Upper lobe of right lung (tissue), 1 donor: ENCODE data around the gene DIS3L2. TPM values are rescaled to one million over a fixed set of nuclear protein-coding genes. Genes with fewer than 3 reads are reported as not detected.

ENCODE experiments used
- ATAC-seq: fragments of 200-7000 bp; cut with Tn5 transposase; one replicate; pipeline ENCODE4 v1.9.1; 2020; ENCODE audit warnings: mild to moderate bottlenecking, moderate library complexity
- DNase-seq: peaks from one replicate; pipeline ENCODE4 v3.0.0-alpha.2; 2020
- H3K27ac ChIP-seq: fragments of 200-600 bp; one replicate; pipeline ENCODE4 v1.8.0; 2022
- H3K27me3 ChIP-seq: fragments of 200-600 bp; one replicate; pipeline ENCODE4 v1.8.0; 2022; ENCODE audit warnings: mild to moderate bottlenecking
- H3K36me3 ChIP-seq: fragments of 200-600 bp; one replicate; pipeline ENCODE4 v1.8.0; 2022
- H3K4me1 ChIP-seq: fragments of 200-600 bp; one replicate; pipeline ENCODE4 v1.8.0; 2022
- H3K4me3 ChIP-seq: fragments of 200-600 bp; one replicate; pipeline ENCODE4 v1.8.0; 2022; ENCODE audit warnings: mild to moderate bottlenecking
- H3K9me3 ChIP-seq: fragments of 200-600 bp; one replicate; pipeline ENCODE4 v1.8.0; 2022
- intact Hi-C: fragments of 100-400 bp; cut with DNase I; formaldehyde crosslinking; loops from one replicate; pipeline ENCODE4 v1.11.0; 2022
- total RNA-seq: library from RNA; stranded (reverse); fragmentation: NEBNext Ultra II Directional; extraction: Animal tissue kit (Norgen Biotek cat#: 25700); gene quantifications from one replicate; pipeline ENCODE4 v1.2.1, GENCODE V29; 2021
- TF ChIP-seq, protein P1 (sequence below): fragments of 200-600 bp; IDR thresholded peaks from one replicate; pipeline ENCODE4 v1.8.0; 2022; ENCODE audit warnings: antibody characterized with exemption
- donor health status: DM: no; HTN: yes; CAD: no; lungs with severe emphysema.

Gene DIS3L2
- total RNA-seq, 1 donor from 2014 or later, result 35.8 TPM

DNA sequence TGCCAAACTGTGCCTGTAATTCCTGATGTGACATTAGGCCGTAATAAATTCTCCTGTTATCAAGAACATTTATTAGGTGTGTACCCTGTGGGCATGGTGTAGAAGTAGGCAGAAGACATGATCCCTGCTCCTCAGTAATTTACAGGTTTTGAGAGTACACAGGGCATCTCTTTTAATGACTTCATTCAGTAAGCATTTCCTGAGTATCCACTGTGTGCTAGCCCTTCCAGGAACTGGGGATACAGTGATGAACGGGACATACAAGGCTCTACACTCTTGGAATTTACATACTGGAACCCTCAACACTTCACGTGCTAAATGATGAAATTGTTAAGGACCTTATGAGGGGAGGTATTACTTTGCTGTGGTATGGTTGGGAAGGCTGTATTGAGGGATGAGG, 30.2 kb downstream of the DIS3L2 start:
- TF ChIP-seq, protein P1, sequence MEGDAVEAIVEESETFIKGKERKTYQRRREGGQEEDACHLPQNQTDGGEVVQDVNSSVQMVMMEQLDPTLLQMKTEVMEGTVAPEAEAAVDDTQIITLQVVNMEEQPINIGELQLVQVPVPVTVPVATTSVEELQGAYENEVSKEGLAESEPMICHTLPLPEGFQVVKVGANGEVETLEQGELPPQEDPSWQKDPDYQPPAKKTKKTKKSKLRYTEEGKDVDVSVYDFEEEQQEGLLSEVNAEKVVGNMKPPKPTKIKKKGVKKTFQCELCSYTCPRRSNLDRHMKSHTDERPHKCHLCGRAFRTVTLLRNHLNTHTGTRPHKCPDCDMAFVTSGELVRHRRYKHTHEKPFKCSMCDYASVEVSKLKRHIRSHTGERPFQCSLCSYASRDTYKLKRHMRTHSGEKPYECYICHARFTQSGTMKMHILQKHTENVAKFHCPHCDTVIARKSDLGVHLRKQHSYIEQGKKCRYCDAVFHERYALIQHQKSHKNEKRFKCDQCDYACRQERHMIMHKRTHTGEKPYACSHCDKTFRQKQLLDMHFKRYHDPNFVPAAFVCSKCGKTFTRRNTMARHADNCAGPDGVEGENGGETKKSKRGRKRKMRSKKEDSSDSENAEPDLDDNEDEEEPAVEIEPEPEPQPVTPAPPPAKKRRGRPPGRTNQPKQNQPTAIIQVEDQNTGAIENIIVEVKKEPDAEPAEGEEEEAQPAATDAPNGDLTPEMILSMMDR, result no peak
- Histone ChIP-seq H3K36me3 (no peaks in the 10 kb centered on the region), H3K9me3 (no peaks in the 10 kb centered on the region), H3K27me3 (no peaks in the 10 kb centered on the region), H3K27ac (no peak overlapping the region), H3K4me3 (no peak overlapping the region), H3K4me1 (no peaks in the 10 kb centered on the region)
- DNase-seq (no peak), ATAC-seq (no peak)
- intact Hi-C loops, result no loop called here

DNA sequence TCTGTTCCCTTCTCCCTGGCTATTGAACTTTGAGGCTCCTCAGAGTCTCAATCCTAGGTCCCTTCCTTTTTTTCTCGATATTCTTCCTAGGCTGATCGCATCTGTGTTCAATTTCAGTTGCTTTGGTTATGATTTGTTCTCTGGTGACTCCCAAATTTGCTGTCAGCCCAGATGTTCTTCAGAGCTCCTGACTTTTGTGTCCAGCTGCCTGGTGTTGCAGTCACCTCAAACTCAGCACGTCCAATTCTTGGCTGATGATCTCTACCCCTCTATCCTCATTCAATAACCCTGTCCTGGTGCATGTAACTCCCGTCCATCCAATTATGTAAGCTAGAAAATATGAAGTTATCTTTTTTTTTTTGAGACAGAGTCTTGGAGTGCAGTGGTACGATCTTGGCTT, 31.4 kb downstream of the DIS3L2 start:
- Histone ChIP-seq H3K4me3 (no peak overlapping the region), H3K9me3 (no peaks in the 10 kb centered on the region), H3K27ac (no peak overlapping the region), H3K36me3 (no peaks in the 10 kb centered on the region), H3K4me1 (no peaks in the 10 kb centered on the region), H3K27me3 (no peaks in the 10 kb centered on the region)
- TF ChIP-seq, protein P1, result no peak
- ATAC-seq, result no peak
- no peak for DNase-seq
- intact Hi-C loops, result no loop called here

DNA sequence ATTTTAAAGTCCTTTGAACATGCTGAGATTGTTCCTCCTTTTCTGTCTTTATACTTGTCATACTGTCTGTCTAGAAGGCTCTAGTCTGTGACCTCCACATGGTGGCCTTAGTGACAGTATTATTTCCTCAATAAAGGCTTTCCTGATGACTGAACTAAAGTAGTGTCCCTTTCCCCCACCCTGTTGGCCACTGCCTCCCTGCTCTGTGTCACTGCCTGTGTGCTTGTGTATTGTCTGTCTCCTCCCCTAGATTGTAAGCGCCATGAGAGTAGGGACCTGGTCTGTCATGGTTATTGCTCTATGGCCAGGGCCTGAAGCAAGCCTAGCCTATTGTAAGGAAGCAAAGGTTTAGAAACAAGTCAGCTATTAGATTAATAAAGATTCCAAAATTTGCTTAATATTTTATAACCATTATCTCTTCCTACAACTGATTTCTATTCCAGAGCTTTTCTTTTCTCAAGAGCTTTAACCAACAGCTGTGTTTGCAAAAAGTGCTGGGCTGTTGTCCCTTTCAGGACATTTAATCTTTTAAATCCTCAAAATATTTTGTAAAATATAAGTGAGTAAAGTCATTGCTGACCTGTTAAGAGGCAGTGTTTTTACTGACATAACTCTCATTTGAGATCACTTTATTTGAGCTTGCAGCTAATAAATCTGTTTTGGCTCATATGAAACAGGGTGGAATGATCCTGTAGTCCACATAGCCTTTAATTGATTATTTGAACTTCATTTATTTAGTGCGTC, 35.5 kb downstream of the DIS3L2 start:
- no peak overlapping the region for H3K4me3 ChIP-seq
- ATAC-seq, result no peak
- H3K9me3 ChIP-seq, result no peaks in the 10 kb centered on the region
- H3K27me3 ChIP-seq, result no peaks in the 10 kb centered on the region
- TF ChIP-seq, protein P1, result no peak
- H3K36me3 ChIP-seq, result no peaks in the 10 kb centered on the region
- no peak for DNase-seq
- intact Hi-C loops, result no loop called here
- H3K27ac ChIP-seq, result no peak overlapping the region
- H3K4me1 ChIP-seq, result peaks cover 6% of the 10 kb centered on the region

DNA sequence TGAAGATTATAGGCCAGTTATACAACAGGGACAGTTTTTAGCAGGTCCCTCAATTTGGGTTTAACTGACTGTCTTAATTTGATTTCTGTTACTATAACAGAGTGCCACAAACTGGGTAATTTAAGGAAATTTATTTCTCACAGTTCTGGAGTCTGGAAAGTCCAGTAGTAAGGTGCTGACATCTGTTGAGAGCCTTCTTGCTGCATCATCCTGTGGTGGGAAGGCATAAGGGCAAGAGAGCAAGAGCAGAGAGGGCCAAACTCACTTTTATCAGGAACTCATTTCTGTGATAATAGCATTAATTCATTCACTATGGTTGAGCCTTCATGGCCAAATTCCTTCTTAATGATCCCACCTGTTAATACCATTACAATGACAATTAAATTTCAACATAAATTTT, 36.5 kb downstream of the DIS3L2 start:
- ATAC-seq, result no peak
- Histone ChIP-seq H3K4me1 (peaks cover 6% of the 10 kb centered on the region), H3K9me3 (no peaks in the 10 kb centered on the region), H3K4me3 (no peak overlapping the region), H3K27ac (no peak overlapping the region), H3K27me3 (no peaks in the 10 kb centered on the region), H3K36me3 (no peaks in the 10 kb centered on the region)
- DNase-seq, result no peak
- TF ChIP-seq, protein P1, result no peak
- intact Hi-C loops, result no loop called here

DNA sequence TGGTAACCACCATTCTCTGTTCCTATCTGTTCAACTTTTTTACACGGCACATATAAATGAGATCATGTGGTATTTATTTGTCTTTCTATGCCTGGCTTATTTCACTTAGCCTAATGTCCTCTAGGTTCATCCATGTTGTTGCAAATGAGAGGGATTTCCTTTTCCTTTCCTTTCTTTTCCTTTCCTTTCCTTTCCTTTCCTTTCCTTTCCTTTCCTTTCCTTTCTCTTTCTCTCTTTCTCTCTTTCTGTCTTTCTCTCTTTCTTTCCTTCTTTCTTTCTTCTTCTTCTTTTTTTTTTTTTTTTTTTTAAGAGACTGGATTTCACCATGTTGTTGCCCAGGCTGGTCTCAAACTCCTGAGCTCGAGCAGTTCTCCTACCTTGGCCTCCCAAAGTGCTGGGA, 38.9 kb downstream of the DIS3L2 start:
- TF ChIP-seq, protein P1, result no peak
- Histone ChIP-seq H3K27ac (no peak overlapping the region), H3K9me3 (no peaks in the 10 kb centered on the region), H3K27me3 (no peaks in the 10 kb centered on the region), H3K4me3 (no peak overlapping the region), H3K4me1 (peaks cover 6% of the 10 kb centered on the region), H3K36me3 (no peaks in the 10 kb centered on the region)
- ATAC-seq, result no peak
- intact Hi-C loops, result no loop called here
- no peak for DNase-seq

DNA sequence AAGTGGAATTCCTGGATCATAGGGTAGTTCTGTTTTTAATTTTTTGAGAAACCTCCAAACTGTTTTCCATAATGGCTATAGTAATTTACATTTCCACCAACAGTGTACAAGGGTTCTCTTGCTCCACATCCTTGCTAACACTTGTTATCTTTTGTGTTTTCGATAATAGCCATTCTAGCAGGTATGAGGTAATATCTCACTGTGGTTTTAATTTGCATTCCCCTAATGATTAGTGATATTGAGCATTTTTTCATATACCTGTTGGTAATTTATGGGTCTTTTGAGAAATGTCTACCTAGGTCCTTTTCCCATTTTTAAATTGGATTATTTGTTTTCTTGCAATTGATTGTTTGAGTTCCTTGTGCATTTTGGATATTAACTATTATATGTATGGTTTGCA, 39.6 kb downstream of the DIS3L2 start:
- peaks cover 6% of the 10 kb centered on the region for H3K4me1 ChIP-seq
- no peak for ATAC-seq
- no peaks in the 10 kb centered on the region for H3K27me3 ChIP-seq
- no peak overlapping the region for H3K4me3 ChIP-seq
- DNase-seq, result no peak
- H3K9me3 ChIP-seq, result no peaks in the 10 kb centered on the region
- TF ChIP-seq, protein P1, result no peak
- no peak overlapping the region for H3K27ac ChIP-seq
- H3K36me3 ChIP-seq, result no peaks in the 10 kb centered on the region
- intact Hi-C loops, result no loop called here
